Nephron (organoid): ENCODE data around the gene EFS.

Source experiments
- H3K27ac Mint-ChIP-seq, 3 experiments: 2 replicates each; pipeline ENCODE4 v1.8.0; 2020; ENCODE audit warnings: mixed read lengths in 3 of 3, mild to moderate bottlenecking in 2 of 3, moderate library complexity in 1 of 3
- H3K27me3 Mint-ChIP-seq: 2 replicates; pipeline ENCODE4 v1.8.0; 2021; ENCODE audit warnings: low read depth, mild to moderate bottlenecking, moderate library complexity, mixed read lengths
- H3K36me3 Mint-ChIP-seq: 2 replicates; pipeline ENCODE4 v1.8.0; 2020; ENCODE audit warnings: low read depth, mixed read lengths
- H3K4me1 Mint-ChIP-seq: 2 replicates; pipeline ENCODE4 v1.8.0; 2020; ENCODE audit warnings: mixed read lengths
- H3K4me3 Mint-ChIP-seq, 3 experiments: 2 replicates each; pipeline ENCODE4 v1.8.0; 2020; ENCODE audit warnings: mild to moderate bottlenecking in 3 of 3, mixed read lengths in 3 of 3, moderate library complexity in 2 of 3
- H3K9me3 Mint-ChIP-seq: 2 replicates; pipeline ENCODE4 v1.8.0; 2020; ENCODE audit warnings: mixed read lengths
- CTCF ChIP-seq, 3 experiments: fragments of 200-600 bp; sonication (generic); IDR thresholded peaks; one replicate each; pipeline ENCODE4 v1.5.0; 2021; ENCODE audit warnings: antibody characterized with exemption in 3 of 3; ENCODE audit not compliant: unreplicated experiment in 3 of 3

The EFS gene

GRCh38 chr14:23352506-23353432, 12.2 kb downstream of the EFS start, which contains the start of gene SLC22A17:
TSS of gene SLC22A17 (minus strand) at chr14:23352887.
- peak in 2 of 3 experiments; percentile 24 to 40 for TF ChIP-seq CTCF (IDR thresholded peaks at IDR 0.05; ENCODE audit: unreplicated experiment in 3 of 3)
- peaks cover 30% of the 10 kb centered on the region for H3K4me1 Mint-ChIP-seq
- peak within 1 kb of the TSS; percentile 79 to 88 (median 87) for H3K4me3 Mint-ChIP-seq
- H3K27ac Mint-ChIP-seq, result peak within 1 kb of the TSS in 2 of 3 experiments; percentile 46 to 71
- no peaks in the 10 kb centered on the region for H3K9me3 Mint-ChIP-seq
- peaks cover 17% of the 10 kb centered on the region for H3K36me3 Mint-ChIP-seq
- peaks cover 8% of the 10 kb centered on the region for H3K27me3 Mint-ChIP-seq

- Mint-ChIP-seq H3K27ac (no peak overlapping the region), H3K4me3 (peak overlapping the region; percentile 79 to 89 (median 88)), H3K4me1 (peaks cover 30% of the 10 kb centered on the region), H3K9me3 (no peaks in the 10 kb centered on the region), H3K27me3 (peaks cover 8% of the 10 kb centered on the region), H3K36me3 (peaks cover 17% of the 10 kb centered on the region)
- no peak for TF ChIP-seq CTCF (IDR thresholded peaks at IDR 0.05; ENCODE audit: unreplicated experiment in 3 of 3)
Observed at GRCh38 chr14:23351681-23352505, 13.1 kb downstream of the EFS start.

- Mint-ChIP-seq H3K36me3 (peaks cover 9% of the 10 kb centered on the region), H3K9me3 (no peaks in the 10 kb centered on the region), H3K4me3 (peak overlapping the region; percentile 26 to 83 (median 57)), H3K27ac (no peak overlapping the region), H3K4me1 (peaks cover 32% of the 10 kb centered on the region), H3K27me3 (peaks cover 8% of the 10 kb centered on the region)
- TF ChIP-seq CTCF (IDR thresholded peaks at IDR 0.05; ENCODE audit: unreplicated experiment in 3 of 3), result no peak
Observed at GRCh38 chr14:23349156-23349845, 15.7 kb downstream of the EFS start.

- H3K9me3 Mint-ChIP-seq, result no peaks in the 10 kb centered on the region
- peaks cover 8% of the 10 kb centered on the region for H3K27me3 Mint-ChIP-seq
- H3K4me3 Mint-ChIP-seq, result no peak overlapping the region
- peaks cover 9% of the 10 kb centered on the region for H3K36me3 Mint-ChIP-seq
- peaks cover 22% of the 10 kb centered on the region for H3K4me1 Mint-ChIP-seq
- no peak for TF ChIP-seq CTCF (IDR thresholded peaks at IDR 0.05; ENCODE audit: unreplicated experiment in 3 of 3)
- no peak overlapping the region for H3K27ac Mint-ChIP-seq
Observed at GRCh38 chr14:23348297-23348655, 16.7 kb downstream of the EFS start.

- H3K4me1 Mint-ChIP-seq, result peaks cover 16% of the 10 kb centered on the region
- H3K4me3 Mint-ChIP-seq, result no peak overlapping the region
- no peaks in the 10 kb centered on the region for H3K9me3 Mint-ChIP-seq
- H3K27me3 Mint-ChIP-seq, result peaks cover 8% of the 10 kb centered on the region
- H3K27ac Mint-ChIP-seq, result no peak overlapping the region
- no peak for TF ChIP-seq CTCF (IDR thresholded peaks at IDR 0.05; ENCODE audit: unreplicated experiment in 3 of 3)
- H3K36me3 Mint-ChIP-seq, result peaks cover 9% of the 10 kb centered on the region
Observed at GRCh38 chr14:23347406-23348296, 17.3 kb downstream of the EFS start.
